HG02884 (cell line): ENCODE results near the gene AK3.
A peak's percentile ranks its signal among the peaks of the same experiment; 100 is the strongest.
"Not testable (repeated sequence)": the region's sequence is repeated elsewhere in the genome, so short reads cannot be mapped to it uniquely, and the experiment has no call there.

Experiments
- ATAC-seq: cut with Tn5 transposase; IDR thresholded peaks from one replicate; pipeline ENCODE4 v1.9.1; 2021; ENCODE audit warnings: mild to moderate bottlenecking, moderate library complexity; ENCODE audit not compliant: unreplicated experiment

Gene AK3

DNA sequence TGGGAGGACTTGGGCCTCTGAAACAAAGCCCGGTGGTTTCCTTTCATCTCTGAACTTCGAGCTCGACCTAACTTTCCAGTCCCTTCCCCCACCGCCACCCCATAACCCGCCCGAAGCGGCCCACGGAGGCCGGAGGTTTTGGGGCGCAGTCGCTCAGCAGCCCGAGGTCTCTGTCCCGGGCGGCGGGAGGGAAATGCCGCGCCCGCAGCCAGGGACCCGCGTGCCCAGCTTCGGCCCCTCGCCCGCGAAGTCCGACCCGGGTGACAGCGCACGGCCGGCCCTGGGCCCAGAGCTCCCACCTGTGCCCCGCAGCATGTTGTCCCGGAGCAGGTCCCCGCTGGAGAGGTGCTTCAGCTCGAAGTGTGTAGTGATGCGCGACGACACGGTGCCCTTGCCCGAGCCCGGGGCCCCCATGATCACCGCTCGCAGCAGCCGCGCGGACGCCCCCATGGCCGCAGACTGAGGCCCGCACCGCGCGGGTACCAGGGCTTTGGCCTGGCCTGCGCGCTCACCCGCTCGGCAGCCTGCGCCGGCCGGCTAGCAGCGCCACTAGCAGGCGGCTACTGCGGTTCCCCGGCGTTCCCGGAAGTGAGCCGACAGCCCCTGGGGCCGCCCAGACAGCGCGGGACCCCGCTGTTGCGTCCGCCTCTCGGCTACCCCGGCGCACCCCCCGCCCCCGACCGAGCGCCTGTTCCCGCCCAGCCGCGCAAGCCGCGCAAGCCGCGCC, at the start of gene AK3:
AK3 (minus strand) TSS at position 565 of the 727 bp plus-strand sequence; CDS start at position 450, 115 bp downstream.
- peak; percentile 85 for ATAC-seq

DNA sequence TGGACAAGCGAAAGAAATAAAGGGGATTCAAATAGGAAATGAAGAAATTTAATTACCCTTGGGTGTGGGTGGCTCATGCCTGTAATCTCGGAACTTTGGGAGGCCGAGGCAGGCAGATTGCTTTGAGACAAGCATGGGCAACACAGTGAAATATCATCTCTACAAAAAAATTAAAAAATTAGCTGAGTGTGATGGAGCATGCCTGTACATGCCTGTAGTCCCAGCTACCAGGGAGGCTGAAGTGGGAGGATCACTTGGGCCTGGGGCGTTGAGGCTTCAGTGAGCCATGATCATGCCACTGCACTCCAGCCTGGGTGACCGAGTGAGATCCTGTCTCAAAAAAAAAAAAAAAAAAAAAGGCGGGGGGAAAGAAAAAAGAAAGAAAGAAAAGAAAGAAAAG, 47.7 kb upstream of the AK3 start:
- ATAC-seq = no peak

DNA sequence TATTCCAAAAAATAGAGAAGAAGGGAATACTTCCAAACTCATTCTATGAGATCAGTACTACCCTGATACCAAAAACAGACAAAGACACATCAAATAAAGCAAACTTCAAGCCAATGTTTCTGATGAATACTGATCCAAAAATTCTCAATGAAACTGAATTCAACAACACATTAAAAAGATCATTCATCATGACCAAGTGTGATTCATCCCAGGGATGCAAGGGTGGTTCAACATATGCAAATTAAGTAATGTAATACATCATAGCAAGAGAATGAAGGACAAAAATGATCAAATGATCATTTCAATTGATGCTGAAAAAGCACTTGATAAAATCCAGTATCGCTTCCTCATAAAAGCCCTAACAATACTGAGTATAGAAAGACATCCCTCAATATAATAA, 46.9 kb upstream of the AK3 start:
- no peak for ATAC-seq

DNA sequence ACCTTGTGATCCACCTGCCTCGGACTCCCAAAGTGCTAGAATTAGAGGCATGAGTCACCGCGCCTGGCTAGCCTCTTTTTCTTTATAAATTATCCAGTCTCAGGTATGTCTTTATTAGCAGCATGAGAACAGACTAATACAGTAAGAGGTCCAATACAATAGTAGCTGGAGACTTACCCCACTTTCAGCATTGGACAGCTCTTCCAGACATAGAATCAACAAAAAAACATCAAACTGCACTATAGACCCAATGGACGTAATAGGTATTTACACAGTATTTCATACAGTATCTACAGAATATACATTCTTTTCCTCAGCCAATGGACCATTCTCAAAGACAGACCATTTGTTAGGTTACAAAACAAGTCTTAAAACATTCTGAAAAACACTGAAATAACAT, 45.6 kb upstream of the AK3 start:
- no peak for ATAC-seq

DNA sequence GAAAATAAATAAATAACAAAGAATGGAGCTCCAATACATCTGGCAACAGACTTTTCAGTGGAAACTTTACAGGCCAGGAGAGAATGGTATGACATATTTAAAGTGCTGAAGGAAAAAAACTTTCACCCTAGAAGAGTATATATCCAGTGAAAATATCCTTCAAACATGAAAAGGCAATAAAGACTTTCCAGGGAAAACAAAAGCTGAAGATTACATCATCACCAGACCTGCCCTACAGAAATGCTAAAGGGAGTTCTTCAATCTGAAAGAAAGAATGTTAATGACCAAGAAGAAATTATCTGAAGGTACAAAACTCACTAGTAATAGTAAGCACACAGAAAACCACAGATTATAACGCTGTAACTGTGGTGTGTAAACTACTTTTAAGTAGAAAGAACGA, 43.4 kb upstream of the AK3 start:
- no peak for ATAC-seq

DNA sequence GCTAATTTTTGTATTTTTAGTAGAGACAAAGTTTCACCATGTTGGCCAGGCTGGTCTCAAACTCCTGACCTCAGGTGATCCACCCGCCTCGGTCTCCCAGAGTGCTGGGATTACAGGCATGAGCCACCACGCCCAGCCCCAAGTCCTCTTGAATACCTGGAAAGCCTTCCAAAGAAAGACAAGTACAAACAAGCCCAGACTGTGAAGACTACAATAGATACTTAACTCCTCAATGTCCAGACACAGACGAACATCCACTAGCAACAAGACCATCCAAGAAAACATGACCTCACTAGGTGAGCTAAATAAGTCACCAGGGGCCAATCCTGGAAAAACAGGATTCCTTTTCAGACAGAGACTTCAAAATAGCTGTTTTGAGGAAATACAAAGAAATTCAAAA, 42.2 kb upstream of the AK3 start:
- ATAC-seq = not testable (repeated sequence)

DNA sequence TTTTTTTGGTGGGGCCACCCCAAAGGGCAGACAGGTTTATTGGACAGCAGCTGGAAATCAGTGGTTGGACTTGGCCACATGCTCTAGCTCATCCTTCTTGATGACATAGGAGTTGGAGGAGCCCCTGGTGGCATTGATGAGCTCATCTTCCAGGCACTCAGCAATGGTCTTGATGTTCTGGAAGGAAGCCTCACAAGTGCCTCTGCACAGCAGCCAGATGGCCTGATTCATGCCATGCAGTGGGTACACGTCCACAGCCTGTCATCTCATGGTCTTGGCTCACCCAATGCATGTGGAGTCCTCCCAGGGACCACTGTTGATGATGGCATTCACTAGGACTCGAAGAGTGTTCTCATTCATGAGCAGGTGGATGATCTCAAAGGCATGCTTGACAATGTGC, 40.4 kb upstream of the AK3 start:
- no peak for ATAC-seq

DNA sequence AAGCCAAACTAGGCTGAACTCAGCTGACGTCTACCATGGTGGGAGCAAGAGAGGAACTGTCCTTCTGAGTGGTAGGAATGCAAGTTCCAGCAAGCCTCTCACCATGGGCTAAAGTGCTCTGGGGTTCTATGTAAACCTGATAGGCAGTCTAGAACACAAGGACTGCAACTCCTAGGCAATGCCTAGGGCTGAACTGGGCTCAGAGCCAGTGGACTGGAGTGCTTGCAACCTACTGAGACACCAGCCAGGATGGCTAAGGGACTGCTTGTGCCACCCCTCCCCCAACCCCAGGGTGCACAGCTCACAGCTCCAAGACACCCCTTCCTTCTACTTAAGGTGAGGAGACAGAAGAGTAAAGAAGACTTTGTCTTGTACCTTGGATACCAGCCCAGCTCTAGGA, 39.6 kb upstream of the AK3 start:
- no peak for ATAC-seq

DNA sequence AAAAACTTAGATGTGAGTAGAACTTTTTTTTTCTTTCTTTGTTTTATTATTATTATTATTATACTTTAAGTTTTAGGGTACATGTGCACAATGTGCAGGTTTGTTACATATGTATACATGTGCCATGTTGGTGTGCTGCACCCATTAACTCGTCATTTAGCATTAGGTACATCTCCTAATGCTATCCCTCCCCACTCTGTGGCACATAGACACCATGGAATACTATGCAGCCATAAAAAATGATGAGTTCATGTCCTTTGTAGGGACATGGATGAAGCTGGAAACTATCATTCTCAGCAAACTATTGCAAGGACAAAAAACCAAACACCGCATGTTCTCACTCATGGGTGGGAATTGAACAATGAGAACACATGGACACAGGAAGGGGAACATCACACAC, 34.0 kb upstream of the AK3 start:
- not testable (repeated sequence) for ATAC-seq

DNA sequence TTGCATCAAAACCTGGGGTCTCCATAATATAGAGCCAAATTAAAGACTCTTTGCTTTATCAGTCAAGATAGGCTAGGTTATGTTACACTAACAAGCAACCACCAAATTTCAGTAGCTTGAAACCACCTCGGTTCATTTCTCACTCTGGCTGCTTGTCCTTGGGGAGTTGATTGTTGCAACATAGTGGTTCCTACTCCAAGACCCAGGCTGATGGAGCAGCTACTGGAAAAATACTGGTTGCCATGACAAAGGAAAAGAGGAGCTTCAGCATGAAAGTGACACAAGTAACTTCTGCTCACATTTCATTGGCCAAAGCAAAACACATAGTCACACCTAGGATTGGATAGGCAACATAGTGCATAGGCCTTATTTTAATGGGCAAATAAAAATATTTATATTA, 33.2 kb upstream of the AK3 start:
- no peak for ATAC-seq

DNA sequence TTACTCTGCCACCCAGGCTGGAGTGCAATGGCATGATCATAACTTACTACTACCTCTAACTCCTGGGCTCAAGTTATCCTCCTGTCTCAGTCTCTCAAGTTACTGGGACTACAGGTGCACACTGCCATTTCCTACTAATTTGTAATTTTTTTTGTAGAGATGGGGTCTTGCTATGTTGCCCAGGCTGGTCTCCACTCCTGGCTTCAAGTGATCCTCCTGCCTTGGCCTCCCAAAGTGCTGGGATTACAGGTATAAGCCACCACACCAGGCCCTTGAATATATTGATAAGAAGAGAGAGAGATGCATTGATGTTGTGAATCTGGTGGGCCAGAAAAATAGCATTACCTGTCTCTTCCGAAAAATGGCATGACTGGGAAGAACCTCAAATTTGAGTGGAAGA, 30.8 kb upstream of the AK3 start:
- ATAC-seq = no peak

DNA sequence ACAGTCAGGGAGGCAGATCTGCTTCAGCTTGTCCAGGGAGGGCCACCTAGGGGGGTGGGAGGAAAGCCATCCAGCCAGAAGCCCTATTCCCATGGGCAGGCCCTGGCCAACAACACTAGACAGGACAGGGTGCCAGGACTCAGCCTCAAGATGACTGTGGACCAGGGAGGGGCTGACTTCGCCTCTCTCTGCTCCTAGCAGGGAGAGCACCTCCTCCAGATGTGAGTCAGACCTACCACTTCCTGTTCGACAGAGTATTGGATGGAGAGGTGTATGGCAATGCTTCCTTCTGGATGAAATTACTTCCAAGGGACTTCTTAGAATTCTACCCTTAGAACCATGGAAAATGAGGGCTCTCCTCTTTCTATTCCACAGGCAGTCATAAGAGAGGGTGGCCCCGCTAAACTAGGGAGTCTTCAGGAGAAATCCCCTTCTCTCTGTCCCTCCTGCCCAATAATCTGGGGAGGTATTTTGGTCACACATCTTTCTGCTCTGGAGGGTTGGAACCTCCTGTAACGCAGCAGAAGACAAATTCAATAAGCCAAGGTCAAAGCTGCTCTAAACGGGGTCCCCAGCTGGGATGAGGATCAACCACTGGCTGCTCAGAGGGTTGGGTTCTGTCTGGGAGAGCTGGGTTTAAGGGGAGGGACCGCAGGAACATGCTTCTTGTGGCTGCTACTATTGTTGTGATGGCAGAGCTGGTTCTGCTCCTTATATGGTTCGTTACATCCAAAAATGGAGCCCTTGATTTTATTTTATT, 28.5 kb upstream of the AK3 start:
- no peak for ATAC-seq

DNA sequence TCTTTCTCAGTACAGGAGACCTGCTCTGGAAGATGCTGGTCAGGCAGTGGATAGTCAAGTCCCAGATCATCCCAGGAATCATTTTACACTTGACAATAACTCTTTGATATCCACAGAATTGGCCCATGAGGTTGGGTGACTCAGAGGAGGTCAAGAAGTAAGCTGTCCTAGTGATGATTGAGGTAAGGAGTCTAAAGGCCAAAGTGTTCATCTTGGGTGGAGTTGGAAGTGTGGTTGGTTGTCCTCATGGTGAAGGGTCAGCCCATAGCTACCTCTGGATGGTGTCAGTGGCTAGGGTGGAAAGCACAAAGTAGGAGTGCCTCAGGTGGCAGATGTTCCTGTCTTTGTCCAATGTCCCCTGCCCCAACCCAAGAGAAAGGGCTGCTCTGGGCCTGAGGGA, 27.7 kb upstream of the AK3 start:
- no peak for ATAC-seq

DNA sequence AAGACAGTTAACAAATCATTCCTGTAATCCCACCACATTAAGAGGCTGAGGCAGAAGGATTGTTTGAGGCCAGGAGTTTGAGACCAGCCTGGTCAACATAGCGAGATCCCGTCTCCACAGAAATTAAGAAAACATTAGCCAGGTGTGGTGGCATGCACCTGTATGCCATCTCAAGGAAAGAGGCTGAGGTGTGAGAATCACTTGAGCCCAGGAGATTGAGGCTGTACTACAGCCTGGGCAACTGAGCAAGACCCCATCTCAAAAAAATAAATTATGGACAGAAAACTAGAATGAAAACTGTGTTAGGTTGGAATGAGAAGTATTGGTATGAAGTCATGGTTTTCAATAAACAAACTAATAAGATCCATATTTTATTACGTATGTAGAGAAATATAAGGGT, 23.0 kb upstream of the AK3 start:
- no peak for ATAC-seq

DNA sequence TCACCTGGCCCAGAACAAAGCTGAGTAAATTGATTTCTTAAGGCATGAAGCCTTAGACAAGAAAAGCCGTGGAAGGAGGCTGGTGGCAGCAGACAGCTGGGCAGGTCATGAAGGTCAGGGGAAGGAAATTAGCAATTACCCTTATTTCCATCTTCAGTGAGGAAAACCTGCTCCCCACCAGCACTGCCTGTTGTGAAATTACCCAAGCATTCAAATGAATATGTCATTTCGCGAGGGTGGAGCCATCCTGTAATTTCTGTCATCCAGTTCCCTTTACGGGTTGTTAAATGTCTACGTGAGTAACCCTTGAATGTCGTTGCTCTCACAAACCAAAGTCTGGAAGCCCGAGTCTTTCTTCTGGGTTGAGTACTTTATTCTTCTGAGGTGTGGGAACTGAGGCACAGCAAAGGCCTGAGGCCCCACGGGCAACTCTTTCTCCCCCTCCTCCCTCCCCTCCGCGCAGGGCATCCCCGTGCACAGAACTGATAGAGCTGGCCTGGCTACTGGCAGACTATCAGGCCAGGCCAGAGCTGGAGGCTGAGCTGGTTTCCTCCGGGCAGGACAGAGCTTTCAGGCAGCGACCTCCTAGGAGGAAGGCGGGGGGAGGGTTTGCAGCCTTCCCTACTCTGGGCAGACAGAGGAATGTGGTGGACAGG, 22.0 kb upstream of the AK3 start:
- ATAC-seq = no peak

DNA sequence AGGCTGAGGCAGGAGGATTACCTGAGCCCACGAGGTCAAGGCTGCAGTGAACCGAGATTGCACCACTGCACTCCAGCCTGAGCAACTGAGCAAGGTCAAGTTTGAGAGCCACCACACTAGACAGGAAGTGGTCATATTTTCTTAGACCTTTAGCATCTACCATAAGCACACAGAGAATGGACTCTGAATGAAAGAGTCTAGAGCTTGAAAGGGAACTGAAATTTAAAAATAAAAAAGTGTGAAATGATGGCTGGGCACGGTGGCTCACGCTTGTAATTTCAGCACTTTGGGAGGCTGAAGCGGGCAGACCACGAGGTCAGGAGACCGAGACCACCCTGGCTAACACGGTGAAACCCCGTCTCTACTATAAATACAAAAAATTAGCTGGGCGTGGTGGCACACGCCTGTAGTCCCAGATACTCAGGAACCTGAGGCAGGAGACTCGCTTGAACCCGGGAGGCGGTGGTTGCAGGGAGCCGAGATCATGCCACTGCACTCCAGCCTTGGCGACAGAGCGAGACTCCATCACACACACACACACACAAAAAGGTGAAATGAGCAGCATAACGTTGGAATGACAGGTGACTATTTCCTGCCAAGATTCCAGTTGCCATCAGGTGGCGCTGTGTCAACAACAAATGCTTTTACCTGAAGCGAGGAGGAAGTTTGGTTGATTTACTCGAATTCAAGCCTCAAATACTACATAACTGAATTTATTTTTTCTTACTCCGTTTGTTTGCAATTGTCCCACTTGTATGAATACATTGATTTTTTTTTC, 21.3 kb upstream of the AK3 start:
- ATAC-seq = peak; percentile 73

DNA sequence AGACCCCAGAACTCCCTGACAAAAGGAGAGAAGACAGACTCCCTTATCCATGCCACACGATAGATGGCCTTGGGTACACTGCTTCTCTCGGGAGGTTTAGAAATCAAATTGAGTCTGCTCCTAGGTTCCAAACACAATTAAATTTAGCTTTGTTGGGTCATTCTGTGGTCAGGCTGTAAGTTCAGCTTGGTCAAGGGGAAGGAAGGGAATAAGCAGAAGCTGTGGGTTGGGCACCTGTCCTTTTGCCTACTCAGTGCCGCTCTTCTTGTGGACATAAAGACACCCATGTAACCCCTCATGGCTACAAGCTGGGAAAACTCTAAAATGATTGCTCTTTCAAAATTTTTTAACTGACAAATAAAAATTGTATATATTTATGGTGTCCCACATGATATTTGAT, 19.1 kb upstream of the AK3 start:
- ATAC-seq = no peak

DNA sequence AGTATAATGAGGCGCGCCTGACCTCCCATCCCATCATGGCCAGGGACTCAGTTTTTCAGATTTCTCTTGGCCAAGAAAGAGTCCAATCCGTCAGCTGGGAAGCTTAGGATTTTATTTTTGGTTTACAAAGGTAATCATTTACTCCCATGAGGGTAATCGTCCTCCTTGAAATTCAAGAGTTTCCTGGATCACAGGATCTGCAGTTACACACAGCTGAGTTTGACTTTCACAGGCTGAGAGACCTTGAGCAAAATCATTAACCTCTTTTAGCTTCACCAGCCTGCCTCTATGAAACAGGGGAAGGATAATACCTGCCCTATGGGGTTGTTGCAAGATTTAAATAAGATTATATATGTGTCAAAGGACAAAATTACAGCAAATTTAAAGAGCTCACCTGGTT, 15.4 kb upstream of the AK3 start:
- ATAC-seq = no peak

DNA sequence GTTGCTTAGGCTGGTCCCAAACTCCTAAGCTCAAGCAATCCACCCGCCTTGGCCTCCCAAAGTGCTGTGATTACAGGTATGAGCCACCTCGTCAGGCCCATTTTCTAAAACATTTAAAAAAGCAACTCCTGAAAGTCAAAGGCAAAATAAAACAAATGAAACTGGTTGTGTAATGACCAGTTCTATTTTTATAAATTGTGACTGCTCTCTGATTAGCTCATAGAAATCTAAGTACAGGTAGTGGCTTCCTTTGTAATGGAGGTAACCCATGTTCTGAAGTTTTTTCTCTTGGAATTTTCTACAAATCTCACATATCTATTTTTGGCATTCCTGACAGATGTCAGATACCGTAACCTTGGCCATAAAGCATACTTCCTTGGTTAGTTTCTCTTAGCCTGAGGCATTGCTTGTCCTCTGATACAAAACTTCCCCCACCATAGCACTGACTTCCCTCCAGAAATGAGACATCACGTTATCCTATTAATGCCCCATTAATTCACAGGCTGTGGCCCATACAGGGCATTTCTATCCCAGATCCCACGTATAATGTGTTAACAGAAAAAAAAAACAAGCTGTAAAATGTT, 14.1 kb upstream of the AK3 start:
- no peak for ATAC-seq

DNA sequence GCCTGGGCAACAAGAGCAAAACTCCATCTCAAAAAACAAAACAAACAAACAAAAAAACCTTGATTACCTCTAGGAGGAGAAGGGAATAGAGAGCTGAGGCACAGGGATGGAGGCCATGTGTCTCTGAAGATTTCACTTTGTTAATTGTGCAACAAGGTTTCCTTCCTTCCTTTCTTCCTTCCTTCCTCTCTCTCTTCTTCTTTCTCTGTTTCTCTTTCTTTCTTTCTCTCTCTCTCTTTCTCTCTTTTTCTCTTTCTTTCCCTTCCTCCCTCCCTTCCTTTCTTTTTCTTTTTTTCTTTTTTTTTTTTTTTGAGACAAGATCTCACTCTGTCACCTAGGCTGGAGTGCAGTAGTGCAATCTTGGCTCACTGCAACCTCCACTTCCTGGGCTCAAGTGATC, 13.5 kb upstream of the AK3 start:
- ATAC-seq = not testable (repeated sequence)
